Glomerular visceral epithelial cell (primary cell): Measurements from ENCODE around the gene CRYZL1.

Experiments
- DNase-seq: peaks from one replicate; pipeline ENCODE4 v3.0.0-alpha.2; 2016; ENCODE audit errors: extremely low spot score

CRYZL1 gene

GRCh38 chr21:33541105-33541711 lies 100.3 kb downstream of the CRYZL1 start:
- peak; percentile 28 for DNase-seq

GRCh38 chr21:33540711-33541104 lies 100.8 kb downstream of the CRYZL1 start:
- DNase-seq = no peak

- no peak for DNase-seq
Observed at GRCh38 chr21:33539616-33540015, 101.9 kb downstream of the CRYZL1 start.
